Type B pancreatic cell (in vitro differentiated cells): Measurements from ENCODE around the gene EML1. TPM values are rescaled to one million over a fixed set of nuclear protein-coding genes. Genes with fewer than 3 reads are reported as not detected.

Source experiments
- DNase-seq: peaks from one replicate; pipeline ENCODE4 v3.0.0; 2021; ENCODE audit warnings: mixed read lengths; ENCODE audit not compliant: unreplicated experiment; ENCODE audit errors: extremely low spot score
- H3K27ac Mint-ChIP-seq: 2 replicates; pipeline ENCODE4 v1.8.0; 2021; ENCODE audit warnings: mild to moderate bottlenecking, mixed read lengths
- H3K27me3 Mint-ChIP-seq: 2 replicates; pipeline ENCODE4 v1.8.0; 2021; ENCODE audit warnings: mixed read lengths
- H3K36me3 Mint-ChIP-seq: 2 replicates; pipeline ENCODE4 v1.8.0; 2021; ENCODE audit warnings: mixed read lengths
- H3K4me1 Mint-ChIP-seq: one replicate; pipeline ENCODE4 v1.8.0; 2021; ENCODE audit warnings: mixed read lengths; ENCODE audit not compliant: unreplicated experiment
- H3K4me3 Mint-ChIP-seq: 2 replicates; pipeline ENCODE4 v1.8.0; 2021; ENCODE audit warnings: mild to moderate bottlenecking, mixed read lengths
- H3K9me3 Mint-ChIP-seq: 2 replicates; pipeline ENCODE4 v1.8.0; 2021; ENCODE audit warnings: mixed read lengths
- CTCF ChIP-seq: fragments of 200-600 bp; sonication (generic); conservative IDR thresholded peaks from 2 replicates; pipeline ENCODE4 v1.5.0; 2021; ENCODE audit warnings: antibody characterized with exemption, mild to moderate bottlenecking
- total RNA-seq: library from RNA; stranded (reverse); gene quantifications from 2 replicates; pipeline ENCODE4 v1.2.1, GENCODE V29; 2021; ENCODE audit warnings: low replicate concordance

The EML1 gene
- total RNA-seq, 1 donor from 2014 or later = 45.7 TPM

- no peak overlapping the region for H3K4me3 Mint-ChIP-seq
- peaks cover 5% of the 10 kb centered on the region for H3K9me3 Mint-ChIP-seq
- no peak overlapping the region for H3K27ac Mint-ChIP-seq
- peaks cover 27% of the 10 kb centered on the region for H3K4me1 Mint-ChIP-seq
- peaks cover 8% of the 10 kb centered on the region for H3K27me3 Mint-ChIP-seq
- no peaks in the 10 kb centered on the region for H3K36me3 Mint-ChIP-seq
- DNase-seq = no peak
- TF ChIP-seq CTCF = no peak
Measured at GRCh38 chr14:99764222-99764706, 28.9 kb upstream of the EML1 start.

GRCh38 chr14:99768381-99768780, 24.8 kb upstream of the EML1 start:
- no peaks in the 10 kb centered on the region for H3K36me3 Mint-ChIP-seq
- no peaks in the 10 kb centered on the region for H3K9me3 Mint-ChIP-seq
- peaks cover 24% of the 10 kb centered on the region for H3K4me1 Mint-ChIP-seq
- H3K27ac Mint-ChIP-seq = no peak overlapping the region
- H3K27me3 Mint-ChIP-seq = peaks cover 4% of the 10 kb centered on the region
- no peak overlapping the region for H3K4me3 Mint-ChIP-seq
- TF ChIP-seq CTCF = no peak
- no peak for DNase-seq

- Mint-ChIP-seq H3K9me3 (no peaks in the 10 kb centered on the region), H3K4me3 (no peak overlapping the region), H3K27ac (no peak overlapping the region), H3K4me1 (peaks cover 24% of the 10 kb centered on the region), H3K27me3 (peaks cover 4% of the 10 kb centered on the region), H3K36me3 (no peaks in the 10 kb centered on the region)
- DNase-seq = no peak
- TF ChIP-seq CTCF = no peak
Measured at GRCh38 chr14:99769123-99769522, 24.1 kb upstream of the EML1 start.

GRCh38 chr14:99769799-99770198, 23.4 kb upstream of the EML1 start:
- Mint-ChIP-seq H3K27me3 (peaks cover 4% of the 10 kb centered on the region), H3K9me3 (no peaks in the 10 kb centered on the region), H3K36me3 (no peaks in the 10 kb centered on the region), H3K4me1 (peaks cover 31% of the 10 kb centered on the region), H3K4me3 (no peak overlapping the region), H3K27ac (peak overlapping the region; percentile 19)
- TF ChIP-seq CTCF = no peak
- no peak for DNase-seq

- Mint-ChIP-seq H3K27ac (no peak overlapping the region), H3K27me3 (peaks cover 8% of the 10 kb centered on the region), H3K4me3 (no peak overlapping the region), H3K36me3 (no peaks in the 10 kb centered on the region), H3K9me3 (no peaks in the 10 kb centered on the region), H3K4me1 (peaks cover 28% of the 10 kb centered on the region)
- DNase-seq = no peak
- TF ChIP-seq CTCF = no peak
Measured at GRCh38 chr14:99772371-99773283, 20.6 kb upstream of the EML1 start.
